ENCODE results near the gene HSD11B2.

Gene HSD11B2

GRCh38 chr16:67388191-67388590 is 42.7 kb upstream of the HSD11B2 start:
- DNase-seq (ENCODE audit: low read depth) = no peak
- TF ChIP-seq CTCF (IDR thresholded peaks at IDR 0.05; ENCODE audit: low read depth, low read length) (no peak), MYC (IDR thresholded peaks at IDR 0.05; ENCODE audit: low read depth, low read length) (no peak), POLR2A (IDR thresholded peaks at IDR 0.05; ENCODE audit: extremely low read depth, insufficient read length) (no peak), MAX (IDR thresholded peaks at IDR 0.05; ENCODE audit: low read depth, low read length) (no peak)

GRCh38 chr16:67388591-67388990 is 42.3 kb upstream of the HSD11B2 start:
- no peak overlapping the region for H3K4me3 ChIP-seq (ENCODE audit: low read depth, low read length)
- TF ChIP-seq CTCF (IDR thresholded peaks at IDR 0.05; ENCODE audit: low read depth, low read length) = no peak
- TF ChIP-seq MYC (IDR thresholded peaks at IDR 0.05; ENCODE audit: low read depth, low read length) = no peak
- TF ChIP-seq POLR2A (IDR thresholded peaks at IDR 0.05; ENCODE audit: extremely low read depth, insufficient read length) = no peak
- TF ChIP-seq MAX (IDR thresholded peaks at IDR 0.05; ENCODE audit: low read depth, low read length) = no peak
- no peak for DNase-seq (ENCODE audit: low read depth)

More at GRCh38 chr16:67388191-67388590, 42.7 kb upstream of the HSD11B2 start:
- no peak overlapping the region for H3K4me3 ChIP-seq (ENCODE audit: low read depth, low read length)

GRCh38 chr16:67389911-67390815 is 40.8 kb upstream of the HSD11B2 start:
- TF ChIP-seq POLR2A (IDR thresholded peaks at IDR 0.05; ENCODE audit: extremely low read depth, insufficient read length) (no peak), MYC (IDR thresholded peaks at IDR 0.05; ENCODE audit: low read depth, low read length) (peak; percentile 93), MAX (IDR thresholded peaks at IDR 0.05; ENCODE audit: low read depth, low read length) (peak; percentile 91)
- H3K4me3 ChIP-seq (ENCODE audit: low read depth, low read length) = no peak overlapping the region
- DNase-seq (ENCODE audit: low read depth) = peak; percentile 96

- H3K4me3 ChIP-seq (ENCODE audit: low read depth, low read length) = no peak overlapping the region
- no peak for TF ChIP-seq MYC (IDR thresholded peaks at IDR 0.05; ENCODE audit: low read depth, low read length)
- TF ChIP-seq CTCF (IDR thresholded peaks at IDR 0.05; ENCODE audit: low read depth, low read length) = no peak
- no peak for TF ChIP-seq POLR2A (IDR thresholded peaks at IDR 0.05; ENCODE audit: extremely low read depth, insufficient read length)
- TF ChIP-seq MAX (IDR thresholded peaks at IDR 0.05; ENCODE audit: low read depth, low read length) = no peak
- DNase-seq (ENCODE audit: low read depth) = no peak
These were observed 40.0 kb upstream of the HSD11B2 start for GRCh38 chr16:67390816-67391423.

- H3K4me3 ChIP-seq (ENCODE audit: low read depth, low read length) = no peak overlapping the region
- no peak for TF ChIP-seq POLR2A (IDR thresholded peaks at IDR 0.05; ENCODE audit: extremely low read depth, insufficient read length)
- TF ChIP-seq CTCF (IDR thresholded peaks at IDR 0.05; ENCODE audit: low read depth, low read length) = no peak
- TF ChIP-seq MAX (IDR thresholded peaks at IDR 0.05; ENCODE audit: low read depth, low read length) = no peak
- TF ChIP-seq MYC (IDR thresholded peaks at IDR 0.05; ENCODE audit: low read depth, low read length) = no peak
- DNase-seq (ENCODE audit: low read depth) = peak; percentile 31
These were observed 39.3 kb upstream of the HSD11B2 start for GRCh38 chr16:67391424-67392300.

Data from NB4 (cell line).